H1 (cell line): ENCODE results near the gene FAM53A. TPM values are rescaled to one million over a fixed set of nuclear protein-coding genes. Genes with fewer than 3 reads are reported as not detected.

Experiments used
- CTBP2 ChIP-seq: IDR thresholded peaks from 2 replicates; pipeline ENCODE4 v1.7.0; 2011; ENCODE audit warnings: borderline replicate concordance, mild to moderate bottlenecking, moderate library complexity, mixed read lengths, low read length; ENCODE audit not compliant: insufficient read depth, insufficient read length
- RAD21 ChIP-seq, 2 experiments: IDR thresholded peaks in 1 of 2; conservative IDR thresholded peaks in 1 of 2; 2 replicates each; pipeline ENCODE4 v1.6.1; 2011; ENCODE audit warnings: low read depth in 2 of 2, low read length in 2 of 2, improper control_type of control experiment in 1 of 2, inconsistent platforms in 1 of 2, mild to moderate bottlenecking in 1 of 2, moderate library complexity in 1 of 2
- RXRA ChIP-seq: IDR thresholded peaks from 2 replicates; pipeline ENCODE4 v1.6.1; 2011; ENCODE audit warnings: low read depth, mild to moderate bottlenecking, low read length, moderate library complexity; ENCODE audit not compliant: insufficient read depth
- TBP ChIP-seq: IDR thresholded peaks from 2 replicates; pipeline ENCODE4 v1.6.1; 2011; ENCODE audit warnings: low read depth, low read length, improper control_type of control experiment
- TEAD4 ChIP-seq: IDR thresholded peaks from 2 replicates; pipeline ENCODE4 v1.6.1; 2012; ENCODE audit warnings: low read depth, low read length, inconsistent platforms, mixed read lengths
- polyA plus RNA-seq, 7 experiments: library from polyadenylated mRNA; depleted of rRNA in 3 of 7; stranded (reverse) in 5 of 7; unstranded in 2 of 7; fragments of >200 nt in 5 of 7; fragments of 200-250 nt in 2 of 7; gene quantifications; 1 replicate in 5 of 7; 2 replicates in 1 of 7; 4 replicates in 1 of 7; pipeline versions ENCODE4 v1.2.1 to v1.2.3, GENCODE V29; 2011 to 2013; ENCODE audit warnings: missing spikeins in 2 of 7, mixed read lengths in 2 of 7
- total RNA-seq: library from RNA; stranded (reverse); fragmentation: NEBNext Ultra II Directional; extraction: Animal tissue kit (Norgen Biotek cat#: 25700); gene quantifications from 2 replicates; pipeline ENCODE4 v1.2.1, GENCODE V29; 2021
- TF ChIP-seq, protein P1 (sequence below): fragments of 300-600 bp; sonication (generic); IDR thresholded peaks from 2 replicates; pipeline ENCODE4 v1.7.1; 2012; ENCODE audit warnings: low read length, moderate library complexity, mild to moderate bottlenecking, inconsistent platforms; ENCODE audit not compliant: insufficient replicate concordance
- TF ChIP-seq, protein P2 (sequence below): IDR thresholded peaks from 2 replicates; pipeline ENCODE4 v1.6.1; 2012; ENCODE audit warnings: low read length, inconsistent platforms

FAM53A gene
- total and polyA plus RNA-seq, 2 of the 8 experiments (the other 6 are each of a cell fraction or from before 2014, with no cell fraction given): 1.9 to 2.0 TPM

DNA sequence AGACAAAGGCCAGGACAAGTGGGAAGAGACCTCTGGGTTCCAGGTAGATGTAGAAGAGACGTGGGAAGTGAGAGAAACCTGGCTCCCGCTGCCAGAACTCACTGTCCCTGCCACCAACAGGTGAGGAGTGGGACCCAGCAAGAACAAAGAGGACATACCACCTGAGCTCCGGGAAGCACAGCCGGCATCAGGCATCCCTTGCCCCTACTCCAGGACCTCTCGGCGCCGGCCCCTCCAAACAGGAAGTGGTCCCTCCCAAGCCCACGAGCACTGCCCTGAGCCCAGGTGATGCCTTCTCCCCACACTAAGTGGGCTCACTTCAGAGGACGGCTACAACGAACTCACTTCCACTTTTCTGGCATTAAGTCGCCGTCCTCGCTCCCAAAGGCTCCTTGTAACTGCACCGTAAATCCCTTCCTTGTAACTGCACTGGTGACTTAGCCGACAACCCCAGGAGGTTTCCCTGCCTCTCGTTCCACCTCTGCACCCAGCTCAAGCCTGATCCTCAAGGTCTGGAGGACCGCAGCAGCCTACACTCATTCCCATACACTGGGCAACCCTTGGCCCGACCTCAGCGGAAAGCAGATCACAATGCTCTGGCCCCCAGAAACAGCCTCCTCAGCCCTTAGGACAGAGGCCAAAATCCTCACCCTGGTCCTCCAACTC lies 8.8 kb downstream of the FAM53A start (continued):
- TF ChIP-seq, protein P1, sequence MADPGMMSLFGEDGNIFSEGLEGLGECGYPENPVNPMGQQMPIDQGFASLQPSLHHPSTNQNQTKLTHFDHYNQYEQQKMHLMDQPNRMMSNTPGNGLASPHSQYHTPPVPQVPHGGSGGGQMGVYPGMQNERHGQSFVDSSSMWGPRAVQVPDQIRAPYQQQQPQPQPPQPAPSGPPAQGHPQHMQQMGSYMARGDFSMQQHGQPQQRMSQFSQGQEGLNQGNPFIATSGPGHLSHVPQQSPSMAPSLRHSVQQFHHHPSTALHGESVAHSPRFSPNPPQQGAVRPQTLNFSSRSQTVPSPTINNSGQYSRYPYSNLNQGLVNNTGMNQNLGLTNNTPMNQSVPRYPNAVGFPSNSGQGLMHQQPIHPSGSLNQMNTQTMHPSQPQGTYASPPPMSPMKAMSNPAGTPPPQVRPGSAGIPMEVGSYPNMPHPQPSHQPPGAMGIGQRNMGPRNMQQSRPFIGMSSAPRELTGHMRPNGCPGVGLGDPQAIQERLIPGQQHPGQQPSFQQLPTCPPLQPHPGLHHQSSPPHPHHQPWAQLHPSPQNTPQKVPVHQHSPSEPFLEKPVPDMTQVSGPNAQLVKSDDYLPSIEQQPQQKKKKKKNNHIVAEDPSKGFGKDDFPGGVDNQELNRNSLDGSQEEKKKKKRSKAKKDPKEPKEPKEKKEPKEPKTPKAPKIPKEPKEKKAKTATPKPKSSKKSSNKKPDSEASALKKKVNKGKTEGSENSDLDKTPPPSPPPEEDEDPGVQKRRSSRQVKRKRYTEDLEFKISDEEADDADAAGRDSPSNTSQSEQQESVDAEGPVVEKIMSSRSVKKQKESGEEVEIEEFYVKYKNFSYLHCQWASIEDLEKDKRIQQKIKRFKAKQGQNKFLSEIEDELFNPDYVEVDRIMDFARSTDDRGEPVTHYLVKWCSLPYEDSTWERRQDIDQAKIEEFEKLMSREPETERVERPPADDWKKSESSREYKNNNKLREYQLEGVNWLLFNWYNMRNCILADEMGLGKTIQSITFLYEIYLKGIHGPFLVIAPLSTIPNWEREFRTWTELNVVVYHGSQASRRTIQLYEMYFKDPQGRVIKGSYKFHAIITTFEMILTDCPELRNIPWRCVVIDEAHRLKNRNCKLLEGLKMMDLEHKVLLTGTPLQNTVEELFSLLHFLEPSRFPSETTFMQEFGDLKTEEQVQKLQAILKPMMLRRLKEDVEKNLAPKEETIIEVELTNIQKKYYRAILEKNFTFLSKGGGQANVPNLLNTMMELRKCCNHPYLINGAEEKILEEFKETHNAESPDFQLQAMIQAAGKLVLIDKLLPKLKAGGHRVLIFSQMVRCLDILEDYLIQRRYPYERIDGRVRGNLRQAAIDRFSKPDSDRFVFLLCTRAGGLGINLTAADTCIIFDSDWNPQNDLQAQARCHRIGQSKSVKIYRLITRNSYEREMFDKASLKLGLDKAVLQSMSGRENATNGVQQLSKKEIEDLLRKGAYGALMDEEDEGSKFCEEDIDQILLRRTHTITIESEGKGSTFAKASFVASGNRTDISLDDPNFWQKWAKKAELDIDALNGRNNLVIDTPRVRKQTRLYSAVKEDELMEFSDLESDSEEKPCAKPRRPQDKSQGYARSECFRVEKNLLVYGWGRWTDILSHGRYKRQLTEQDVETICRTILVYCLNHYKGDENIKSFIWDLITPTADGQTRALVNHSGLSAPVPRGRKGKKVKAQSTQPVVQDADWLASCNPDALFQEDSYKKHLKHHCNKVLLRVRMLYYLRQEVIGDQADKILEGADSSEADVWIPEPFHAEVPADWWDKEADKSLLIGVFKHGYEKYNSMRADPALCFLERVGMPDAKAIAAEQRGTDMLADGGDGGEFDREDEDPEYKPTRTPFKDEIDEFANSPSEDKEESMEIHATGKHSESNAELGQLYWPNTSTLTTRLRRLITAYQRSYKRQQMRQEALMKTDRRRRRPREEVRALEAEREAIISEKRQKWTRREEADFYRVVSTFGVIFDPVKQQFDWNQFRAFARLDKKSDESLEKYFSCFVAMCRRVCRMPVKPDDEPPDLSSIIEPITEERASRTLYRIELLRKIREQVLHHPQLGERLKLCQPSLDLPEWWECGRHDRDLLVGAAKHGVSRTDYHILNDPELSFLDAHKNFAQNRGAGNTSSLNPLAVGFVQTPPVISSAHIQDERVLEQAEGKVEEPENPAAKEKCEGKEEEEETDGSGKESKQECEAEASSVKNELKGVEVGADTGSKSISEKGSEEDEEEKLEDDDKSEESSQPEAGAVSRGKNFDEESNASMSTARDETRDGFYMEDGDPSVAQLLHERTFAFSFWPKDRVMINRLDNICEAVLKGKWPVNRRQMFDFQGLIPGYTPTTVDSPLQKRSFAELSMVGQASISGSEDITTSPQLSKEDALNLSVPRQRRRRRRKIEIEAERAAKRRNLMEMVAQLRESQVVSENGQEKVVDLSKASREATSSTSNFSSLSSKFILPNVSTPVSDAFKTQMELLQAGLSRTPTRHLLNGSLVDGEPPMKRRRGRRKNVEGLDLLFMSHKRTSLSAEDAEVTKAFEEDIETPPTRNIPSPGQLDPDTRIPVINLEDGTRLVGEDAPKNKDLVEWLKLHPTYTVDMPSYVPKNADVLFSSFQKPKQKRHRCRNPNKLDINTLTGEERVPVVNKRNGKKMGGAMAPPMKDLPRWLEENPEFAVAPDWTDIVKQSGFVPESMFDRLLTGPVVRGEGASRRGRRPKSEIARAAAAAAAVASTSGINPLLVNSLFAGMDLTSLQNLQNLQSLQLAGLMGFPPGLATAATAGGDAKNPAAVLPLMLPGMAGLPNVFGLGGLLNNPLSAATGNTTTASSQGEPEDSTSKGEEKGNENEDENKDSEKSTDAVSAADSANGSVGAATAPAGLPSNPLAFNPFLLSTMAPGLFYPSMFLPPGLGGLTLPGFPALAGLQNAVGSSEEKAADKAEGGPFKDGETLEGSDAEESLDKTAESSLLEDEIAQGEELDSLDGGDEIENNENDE: no peak
- TF ChIP-seq TBP: no peak
- no peak for TF ChIP-seq RAD21 (IDR thresholded peaks at IDR 0.05 in 1 of 2, conservative IDR thresholded peaks at IDR 0.05 in 1 of 2; ENCODE audit: low read depth in 2 of 2, low read length in 2 of 2)
- TF ChIP-seq TEAD4: no peak
- TF ChIP-seq RXRA: no peak
- TF ChIP-seq CTBP2: no peak
- TF ChIP-seq, protein P2, sequence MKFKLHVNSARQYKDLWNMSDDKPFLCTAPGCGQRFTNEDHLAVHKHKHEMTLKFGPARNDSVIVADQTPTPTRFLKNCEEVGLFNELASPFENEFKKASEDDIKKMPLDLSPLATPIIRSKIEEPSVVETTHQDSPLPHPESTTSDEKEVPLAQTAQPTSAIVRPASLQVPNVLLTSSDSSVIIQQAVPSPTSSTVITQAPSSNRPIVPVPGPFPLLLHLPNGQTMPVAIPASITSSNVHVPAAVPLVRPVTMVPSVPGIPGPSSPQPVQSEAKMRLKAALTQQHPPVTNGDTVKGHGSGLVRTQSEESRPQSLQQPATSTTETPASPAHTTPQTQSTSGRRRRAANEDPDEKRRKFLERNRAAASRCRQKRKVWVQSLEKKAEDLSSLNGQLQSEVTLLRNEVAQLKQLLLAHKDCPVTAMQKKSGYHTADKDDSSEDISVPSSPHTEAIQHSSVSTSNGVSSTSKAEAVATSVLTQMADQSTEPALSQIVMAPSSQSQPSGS: no peak
